Measurements from ENCODE around the gene NUDT16L1. TPM values are rescaled to one million over a fixed set of nuclear protein-coding genes. Genes with fewer than 3 reads are reported as not detected.

The NUDT16L1 gene
- total and polyA plus RNA-seq, 2 of the 8 experiments (the other 6 are each of a cell fraction or from before 2014, with no cell fraction given): 34.8 to 77.3 TPM

GRCh38 chr16:4668313-4668960 is 24.9 kb upstream of the NUDT16L1 start:
- Histone ChIP-seq H3K27ac (ENCODE audit: low read depth, low read length) (no peak overlapping the region), H4K20me1 (replicated peaks in 1 of 2; ENCODE audit: control insufficient read depth in 1 of 2, insufficient read depth in 2 of 2, low read length in 2 of 2) (peaks cover 0 to 10% of the 10 kb centered on the region in 2 experiments), H3K27me3 (replicated peaks in 1 of 4; ENCODE audit: control insufficient read depth in 3 of 4, extremely low read depth in 1 of 4, insufficient read depth in 3 of 4, low read length in 3 of 4) (no peaks in the 10 kb centered on the region), H2BK20ac (ENCODE audit: low read length) (peak overlapping the region; percentile 27; the same call in 1 of the 2 replicates), H3K9ac (replicated peaks in 1 of 4; ENCODE audit: extremely low read depth in 1 of 4, low read depth in 3 of 4, low read length in 3 of 4) (no peak overlapping the region; a peak in 1 of 7 replicates), H2AK5ac (ENCODE audit: low read depth, low read length) (peak overlapping the region; percentile 53; the same call in 1 of the 2 replicates), H3K23ac (ENCODE audit: insufficient read length) (no peak overlapping the region), H3K9me3 (ENCODE audit: insufficient read depth in 2 of 2, low read depth in 1 of 2, low read length in 1 of 2) (no peaks in the 10 kb centered on the region), H3K79me1 (ENCODE audit: low read depth, low read length) (peaks cover 6% of the 10 kb centered on the region; the same call in 1 of the 2 replicates), H3K4me1 (replicated peaks in 1 of 4; ENCODE audit: control insufficient read depth in 3 of 4, insufficient read depth in 4 of 4, low read length in 3 of 4) (peaks cover 0 to 2% (median 0%) of the 10 kb centered on the region in 4 experiments; a peak in 3 of 7 replicates), H2BK5ac (ENCODE audit: low read depth, low read length) (0 out of 2 replicates have a peak overlapping the region, but pooled peaks have one; percentile 52), H3K79me2 (ENCODE audit: control insufficient read depth in 1 of 2, insufficient read depth in 2 of 2, low read length in 2 of 2) (peaks cover 0 to 3% of the 10 kb centered on the region in 2 experiments; a peak in 1 of 4 replicates), H3K4me3 (ENCODE audit: extremely low read depth in 1 of 4, insufficient read depth in 2 of 4, low read depth in 3 of 4, low read length in 4 of 4) (no peak overlapping the region), H2BK120ac (replicated peaks; ENCODE audit: low read depth, low read length) (no peak overlapping the region), H3K18ac (ENCODE audit: extremely low read depth, low read length) (no peak overlapping the region), H3K4me2 (ENCODE audit: insufficient read depth in 1 of 2, low read depth in 2 of 2, low read length in 2 of 2) (no peak overlapping the region), H3K36me3 (ENCODE audit: control insufficient read depth in 2 of 4, insufficient read depth in 4 of 4, low read length in 3 of 4) (peaks cover 2 to 29% (median 19%) of the 10 kb centered on the region in 4 experiments; a peak in 6 of 8 replicates), H2BK12ac (ENCODE audit: low read depth, low read length) (no peak overlapping the region), H3K23me2 (ENCODE audit: low read depth, low read length) (peaks cover 6% of the 10 kb centered on the region), H4K91ac (replicated peaks; ENCODE audit: insufficient read length, low read length) (no peak overlapping the region), H4K8ac (ENCODE audit: extremely low read depth, insufficient read depth, low read length) (no peak overlapping the region), H2BK15ac (ENCODE audit: low read length) (no peak overlapping the region), H3K4ac (replicated peaks; ENCODE audit: insufficient read length, low read depth, low read length) (no peak overlapping the region), H3K56ac (replicated peaks; ENCODE audit: insufficient read length, low read depth, low read length) (peak overlapping the region; percentile 97), H4K5ac (ENCODE audit: insufficient read length, low read depth, low read length) (no peak overlapping the region), H2AFZ (ENCODE audit: low read length) (no peak overlapping the region), H3K14ac (ENCODE audit: insufficient read length) (no peak overlapping the region)
- DNase-seq (ENCODE audit: low read depth in 1 of 2, low spot score in 2 of 2): no peak
- FAIRE-seq: no peak
- 96 to 100% methylated on average over 5 to 10 of the region's 10 CpGs for WGBS, 2 experiments (ENCODE audit: extremely low coverage in 1 of 2, insufficient coverage in 1 of 2, insufficient read length in 1 of 2, insufficient replicate concordance in 2 of 2, low coverage in 1 of 2, low lambda C conversion rate in 2 of 2, missing lambda C conversion rate in 1 of 2)
- ChIA-PET CTCF (ENCODE audit: partially characterized antibody) (interaction anchor here (0.7 to 1.2 kb wide), 3 partner anchors 14 to 66 kb away, joined by 3 to 4 read pairs (median 3); no protein-coding TSS in a partner anchor), POLR2A (ENCODE audit: partially characterized antibody) (interaction anchor here (0.8 kb wide), 1 partner anchor 14 kb away, joined by 3 read pairs; no protein-coding TSS in a partner anchor)
- no peak for TF ChIP-seq YY1 (IDR thresholded peaks at IDR 0.05; ENCODE audit: low read depth, low read length)
- TF ChIP-seq MAFK (IDR thresholded peaks at IDR 0.05; ENCODE audit: low read depth, low read length): no peak
- no peak for TF ChIP-seq SP2 (IDR thresholded peaks at IDR 0.05; ENCODE audit: low read length)
- no peak for TF ChIP-seq FOSL1 (IDR thresholded peaks at IDR 0.05; ENCODE audit: insufficient read depth, low read depth, low read length)
- no peak for TF ChIP-seq SAP30 (IDR thresholded peaks at IDR 0.05; ENCODE audit: insufficient read depth, insufficient replicate concordance, low read length)
- TF ChIP-seq RXRA (IDR thresholded peaks at IDR 0.05; ENCODE audit: insufficient read depth, low read depth, low read length): no peak
- no peak for TF ChIP-seq SUZ12 (IDR thresholded peaks at IDR 0.05; ENCODE audit: low read length)
- no peak for TF ChIP-seq ZNF274 (IDR thresholded peaks at IDR 0.05; ENCODE audit: borderline replicate concordance, extremely low read depth, low read length)
- no peak for TF ChIP-seq SIRT6 (IDR thresholded peaks at IDR 0.05; ENCODE audit: low read length)
- TF ChIP-seq TAF1 (IDR thresholded peaks at IDR 0.05; ENCODE audit: low read depth, low read length): no peak
- TF ChIP-seq BACH1 (IDR thresholded peaks at IDR 0.05; ENCODE audit: low read length): no peak

Measured in H1 (cell line).